K562 (cell line): ENCODE data around the gene CA7. TPM values are rescaled to one million over a fixed set of nuclear protein-coding genes. Genes with fewer than 3 reads are reported as not detected.

Experiments used
- ATAC-seq: fragments of 200-7000 bp; cut with Tn5 transposase; 3 replicates; pipeline ENCODE4 v1.9.1; 2020; ENCODE audit warnings: moderate library complexity
- BruUV-seq: library from RNA; stranded (reverse); fragments of 400-500 nt; replicated peaks from 2 replicates; lab custom pipeline; 2021; lab: Mats Ljungman, UMichigan
- CTCF ChIA-PET: fragments of 300-600 bp; formaldehyde crosslinking; extraction: SDS; loops from one replicate; lab custom pipeline; 2021; ENCODE audit warnings: low intra/inter-chr PET ratio; lab: Yijun Ruan, JAX
- POLR2A ChIA-PET: fragments of 300-600, 350-650 bp; sonication (Branson Sonifier 250); formaldehyde crosslinking; extraction: SDS; loops from one replicate; lab custom pipeline; 2021; ENCODE audit warnings: antibody characterized with exemption, inconsistent platforms; lab: Yijun Ruan, JAX
- DNase-seq, 4 experiments: peaks; one replicate each; pipeline versions ENCODE4 v3.0.0 to v3.0.0-alpha.2; 2011 to 2018; ENCODE audit warnings: low spot score in 3 of 4, mixed read lengths in 3 of 4; ENCODE audit errors: extremely low read depth in 1 of 4
- FAIRE-seq: peaks from 2 replicates; lab custom pipeline; 2011; peaks lifted over from hg19 to GRCh38; lab: Jason Lieb, UNC
- H2AFZ ChIP-seq: 2 replicates; pipeline ENCODE4 v1.6.0; 2011; ENCODE audit warnings: low read depth, low read length, control low read depth, inconsistent platforms
- H3K27ac ChIP-seq: fragments of 200-600 bp; 3 replicates; pipeline ENCODE4 v1.8.0; 2011; ENCODE audit warnings: low read depth, mild to moderate bottlenecking, control low read depth, inconsistent platforms, low read length, moderate library complexity, mixed read lengths; ENCODE audit errors: extremely low read depth
- H3K27me3 ChIP-seq, 2 experiments: fragments of 300-600 bp in 1 of 2; 2 replicates in 1 of 2; 3 replicates in 1 of 2; pipeline versions ENCODE4 v1.6.0 to v1.8.0; 2011; ENCODE audit warnings: inconsistent platforms in 2 of 2, low read length in 2 of 2, mild to moderate bottlenecking in 1 of 2, mixed read lengths in 1 of 2, moderate library complexity in 1 of 2; ENCODE audit not compliant: control insufficient read depth in 2 of 2, insufficient read depth in 2 of 2
- H3K36me3 ChIP-seq: fragments of 300-600 bp; 3 replicates; pipeline ENCODE4 v1.8.0; 2011; ENCODE audit warnings: mild to moderate bottlenecking, low read length, inconsistent platforms; ENCODE audit not compliant: control insufficient read depth, insufficient read depth
- H3K4me1 ChIP-seq, 2 experiments: fragments of 200-600 bp in 1 of 2; replicated peaks in 1 of 2; 2 replicates in 1 of 2; 3 replicates in 1 of 2; pipeline versions ENCODE4 v1.5.1 to v1.8.0; 2011; ENCODE audit warnings: inconsistent platforms in 2 of 2, low read length in 2 of 2, mild to moderate bottlenecking in 1 of 2, mixed read lengths in 1 of 2, moderate library complexity in 1 of 2; ENCODE audit not compliant: control insufficient read depth in 2 of 2, insufficient read depth in 2 of 2
- H3K4me2 ChIP-seq: 2 replicates; pipeline ENCODE4 v1.6.1; 2011; ENCODE audit warnings: low read length, control low read depth, inconsistent platforms, mixed read lengths; ENCODE audit not compliant: insufficient read depth
- H3K4me3 ChIP-seq: fragments of 200-600 bp; sonication (generic), shearing (Covaris generic); 2 replicates; pipeline ENCODE4 v1.5.1; 2016; ENCODE audit warnings: control low read depth, inconsistent platforms
- H3K79me2 ChIP-seq: fragments of 200-600 bp; 3 replicates; pipeline ENCODE4 v1.8.0; 2011; ENCODE audit warnings: low read length, inconsistent platforms; ENCODE audit not compliant: control insufficient read depth, insufficient read depth
- H3K9ac ChIP-seq, 2 experiments: 2 replicates each; pipeline versions ENCODE4 v1.6.0 to v1.6.1; 2011; ENCODE audit warnings: low read depth in 2 of 2, low read length in 2 of 2, control low read depth in 1 of 2, inconsistent platforms in 1 of 2, mild to moderate bottlenecking in 1 of 2, mixed read lengths in 1 of 2; ENCODE audit not compliant: insufficient read depth in 1 of 2
- H3K9me1 ChIP-seq: one replicate; pipeline ENCODE4 v1.6.0; 2011; ENCODE audit warnings: inconsistent platforms, mild to moderate bottlenecking, low read length, moderate library complexity; ENCODE audit not compliant: control insufficient read depth, insufficient read depth
- H3K9me3 ChIP-seq: replicated peaks from 2 replicates; pipeline ENCODE4 v1.5.1; 2011; ENCODE audit warnings: low read depth, low read length, inconsistent platforms; ENCODE audit not compliant: control insufficient read depth, insufficient read depth
- H4K20me1 ChIP-seq: replicated peaks from 2 replicates; pipeline ENCODE4 v1.6.1; 2011; ENCODE audit warnings: low read length, inconsistent platforms, mixed read lengths; ENCODE audit not compliant: control insufficient read depth, insufficient read depth
- DIDO1 ChIP-seq: fragments of 450-650 bp; IDR thresholded peaks from 2 replicates; pipeline ENCODE4 v1.6.1; 2016; ENCODE audit warnings: low read depth, missing biosample characterization, missing genetic modification characterization
- DPF2 ChIP-seq: fragments of 450-650 bp; IDR thresholded peaks from 2 replicates; pipeline ENCODE4 v1.6.1; 2016
- MTA1 ChIP-seq: fragments of 450-650 bp; IDR thresholded peaks from 2 replicates; pipeline ENCODE4 v1.6.1; 2017; ENCODE audit warnings: borderline replicate concordance
- MYNN ChIP-seq, 2 experiments: sonication (generic); formaldehyde crosslinking in 1 of 2; IDR thresholded peaks; 2 replicates each; pipeline versions ENCODE4 v1.5.0 to v1.6.1; 2016 to 2020; ENCODE audit warnings: antibody characterized with exemption in 1 of 2, missing genetic modification reagents in 1 of 2
- THRA ChIP-seq: fragments of 450-650 bp; IDR thresholded peaks from 2 replicates; pipeline ENCODE4 v1.6.1; 2017; ENCODE audit warnings: mild to moderate bottlenecking, moderate library complexity
- WGBS: fragments of 100-300 bp; shearing (Covaris generic); methylation state at CpG from one replicate; pipeline ENCODE4 v1.1.6; 2016; ENCODE audit warnings: low coverage, mixed read lengths; ENCODE audit not compliant: insufficient coverage; ENCODE audit errors: missing lambda C conversion rate; 5-methylcytosine and 5-hydroxymethylcytosine counted together
- in situ Hi-C: fragments of 300-500 bp; cut with MboI; formaldehyde crosslinking; loops from 4 replicates; pipeline ENCODE4 v1.15.0; 2018; ENCODE audit warnings: inconsistent platforms, mixed read lengths
- intact Hi-C: fragments of 100-400 bp; cut with micrococcal nuclease; formaldehyde crosslinking; loops from 2 replicates; pipeline ENCODE4 v1.14.2; 2022
- polyA plus RNA-seq, 8 experiments: library from polyadenylated mRNA; depleted of rRNA in 4 of 8; stranded (reverse) in 5 of 8; unstranded in 3 of 8; fragments of >200 nt; fragmentation: Nextera tagmentation in 2 of 8; fragmentation: Illumina TruSeq in 1 of 8; extraction: Ambion mirVana in 2 of 8; extraction: Trizol in 1 of 8; gene quantifications; 2 replicates each; pipeline versions ENCODE4 v1.2.1 to v1.2.3, GENCODE V29; 2011 to 2014; ENCODE audit warnings: inconsistent platforms in 1 of 8, missing spikeins in 1 of 8
- total RNA-seq, 7 experiments: library from RNA; depleted of rRNA in 6 of 7; stranded (reverse); fragments of >200 nt in 6 of 7; fragmentation: Illumina TruSeq in 2 of 7; extraction: Trizol in 2 of 7; gene quantifications; 2 replicates each; pipeline versions ENCODE4 v1.2.1 to v1.2.3, GENCODE V29; 2011 to 2021; ENCODE audit warnings: low replicate concordance in 1 of 7

Gene CA7
- total and polyA plus RNA-seq, 9 of the 15 experiments (the other 6 are each of a cell fraction or from before 2014, with no cell fraction given): 0.03 to 0.07 (median 0.05) TPM; not detected in 5

GRCh38 chr16:66841366-66841765 lies 2.8 kb upstream of the CA7 start:
- H3K27me3 ChIP-seq: peaks cover 20% of the 10 kb centered on the region in 2 experiments; a peak in 4 of 5 replicates
- ATAC-seq (no peak; the same call in 2 of the 3 replicates), DNase-seq (peak in 1 of 4 experiments; percentile 5), FAIRE-seq (no peak)
- H3K79me2 ChIP-seq: no peaks in the 10 kb centered on the region
- 0 out of 2 replicates have a peak, but pooled peaks cover 4% of the 10 kb centered on the region for H4K20me1 ChIP-seq
- peaks cover 0 to 17% of the 10 kb centered on the region in 2 experiments; a peak in 2 of 5 replicates for H3K4me1 ChIP-seq
- no peaks in the 10 kb centered on the region for H3K9me1 ChIP-seq
- no peak overlapping the region for H3K9ac ChIP-seq
- H3K9me3 ChIP-seq: no peaks in the 10 kb centered on the region
- ChIA-PET CTCF (no interaction called here), POLR2A (interaction anchor here (0.7 kb wide), 1 partner anchor 13 kb away, joined by 3 read pairs; no protein-coding TSS in a partner anchor)
- H3K4me2 ChIP-seq: no peak overlapping the region
- 0 out of 2 replicates have a peak overlapping the region, but pooled peaks have one; percentile 9 for H2AFZ ChIP-seq
- H3K4me3 ChIP-seq: no peak overlapping the region
- intact Hi-C loops: no loop called here
- in situ Hi-C loops: no loop called here
- no peak for TF ChIP-seq DIDO1
- no peak for TF ChIP-seq MTA1
- TF ChIP-seq MYNN (IDR thresholded peaks at IDR 0.05): no peak
- TF ChIP-seq MYNN (CRISPR knock-in tag; IDR thresholded peaks at IDR 0.05): no peak
- TF ChIP-seq THRA: no peak
- TF ChIP-seq DPF2: no peak
- TF ChIP-seq, all 486 proteins: peak for 0
- Histone ChIP-seq H3K36me3 (no peaks in the 10 kb centered on the region), H3K27ac (no peak overlapping the region)
- 18% methylated on average over 4 of the region's 4 CpGs for WGBS
- BruUV-seq: no TSS peak
